SKM-1 treated with dmso at 0.1 percent for 144 hours (cell line): Measurements from ENCODE around the gene STAT4.

Experiments
- DNase-seq: peaks from one replicate; lab custom pipeline; 2025; ENCODE audit not compliant: unreplicated experiment; lab: John Stamatoyannopoulos, UW

The STAT4 gene

GRCh38 chr2:191086706-191087105 is 64.1 kb downstream of the STAT4 start:
- no peak for DNase-seq

GRCh38 chr2:191083540-191083939 is 67.3 kb downstream of the STAT4 start:
- DNase-seq: no peak

GRCh38 chr2:191082321-191082720 is 68.5 kb downstream of the STAT4 start:
- no peak for DNase-seq

- no peak for DNase-seq
Observed at GRCh38 chr2:191081411-191082155, 69.2 kb downstream of the STAT4 start.

- DNase-seq: no peak
Observed at GRCh38 chr2:191078165-191078867, 72.5 kb downstream of the STAT4 start.

GRCh38 chr2:191070276-191070675 is 80.5 kb downstream of the STAT4 start:
- DNase-seq: no peak

- DNase-seq: no peak
Observed at GRCh38 chr2:191069606-191070005, 81.2 kb downstream of the STAT4 start.

- no peak for DNase-seq
Observed at GRCh38 chr2:191066919-191067233, 83.9 kb downstream of the STAT4 start.

GRCh38 chr2:191066197-191066918 is 84.4 kb downstream of the STAT4 start:
- DNase-seq: no peak

- DNase-seq: no peak
Observed at GRCh38 chr2:191065785-191066184, 85.0 kb downstream of the STAT4 start.

GRCh38 chr2:191064590-191064989 is 86.2 kb downstream of the STAT4 start:
- DNase-seq: no peak

- DNase-seq: no peak
Observed at GRCh38 chr2:191063584-191063983, 87.2 kb downstream of the STAT4 start.

- no peak for DNase-seq
Observed at GRCh38 chr2:191061381-191061980, 89.3 kb downstream of the STAT4 start.

GRCh38 chr2:191059308-191059707 is 91.5 kb downstream of the STAT4 start:
- no peak for DNase-seq

- peak; percentile 50 for DNase-seq
Observed at GRCh38 chr2:191056228-191056627, 94.6 kb downstream of the STAT4 start.

GRCh38 chr2:191053256-191053655 is 97.5 kb downstream of the STAT4 start:
- DNase-seq: no peak

GRCh38 chr2:191051825-191052778 is 98.7 kb downstream of the STAT4 start:
- peak; percentile 78 for DNase-seq

GRCh38 chr2:191051177-191051576 is 99.6 kb downstream of the STAT4 start:
- DNase-seq: no peak

- DNase-seq: no peak
Observed at GRCh38 chr2:191050640-191050987, 100.2 kb downstream of the STAT4 start.

GRCh38 chr2:191049728-191050639 is 100.8 kb downstream of the STAT4 start:
- DNase-seq: no peak
